HFFc6 (cell line): ENCODE results near the gene ZNF490. TPM values are rescaled to one million over a fixed set of nuclear protein-coding genes. Genes with fewer than 3 reads are reported as not detected.
"Not testable (repeated sequence)": the region's sequence is repeated elsewhere in the genome, so short reads cannot be mapped to it uniquely, and the experiment has no call there.

Experiments used
- DNase-seq: peaks from one replicate; pipeline ENCODE4 v3.0.0-alpha.2; 2018
- H3K27ac Mint-ChIP-seq: 2 replicates; pipeline ENCODE4 v1.8.0; 2020; ENCODE audit warnings: mild to moderate bottlenecking, mixed read lengths
- H3K27me3 Mint-ChIP-seq: 2 replicates; pipeline ENCODE4 v1.8.0; 2021; ENCODE audit warnings: mild to moderate bottlenecking, moderate library complexity, mixed read lengths; ENCODE audit not compliant: insufficient read depth
- H3K36me3 Mint-ChIP-seq: 2 replicates; pipeline ENCODE4 v1.8.0; 2021; ENCODE audit warnings: low read depth, mixed read lengths
- H3K4me1 Mint-ChIP-seq: 2 replicates; pipeline ENCODE4 v1.8.0; 2020; ENCODE audit warnings: low read depth, mixed read lengths
- H3K4me3 Mint-ChIP-seq: 2 replicates; pipeline ENCODE4 v1.8.0; 2020; ENCODE audit warnings: mild to moderate bottlenecking, moderate library complexity, mixed read lengths
- H3K9me3 Mint-ChIP-seq: 2 replicates; pipeline ENCODE4 v1.8.0; 2020; ENCODE audit warnings: mild to moderate bottlenecking, mixed read lengths
- CTCF ChIP-seq: fragments of 200-600 bp; sonication (generic); IDR thresholded peaks from 2 replicates; pipeline ENCODE4 v1.5.0; 2021; ENCODE audit warnings: antibody characterized with exemption, mild to moderate bottlenecking
- total RNA-seq, 6 experiments: library from RNA; stranded (reverse); fragmentation: NEBNext Ultra II Directional; extraction: Animal tissue kit (Norgen Biotek cat#: 25700); gene quantifications; 2 replicates in 1 of 6; 3 replicates in 5 of 6; pipeline ENCODE4 v1.2.3, GENCODE V29; 2021

ZNF490 gene
- total RNA-seq, 6 experiments from 2014 or later, result 5.4 to 9.2 (median 7.8) TPM

GRCh38 chr19:12649941-12650340, 39.3 kb upstream of the ZNF490 start:
- TF ChIP-seq CTCF, result no peak
- H3K4me1 Mint-ChIP-seq, result no peaks in the 10 kb centered on the region
- H3K4me3 Mint-ChIP-seq, result no peak overlapping the region
- no peaks in the 10 kb centered on the region for H3K27me3 Mint-ChIP-seq
- DNase-seq, result no peak
- no peak overlapping the region for H3K27ac Mint-ChIP-seq
- H3K36me3 Mint-ChIP-seq, result peaks cover 24% of the 10 kb centered on the region
- no peaks in the 10 kb centered on the region for H3K9me3 Mint-ChIP-seq

- Mint-ChIP-seq H3K4me3 (no peak overlapping the region), H3K36me3 (peaks cover 26% of the 10 kb centered on the region), H3K27ac (no peak overlapping the region), H3K4me1 (no peaks in the 10 kb centered on the region), H3K9me3 (no peaks in the 10 kb centered on the region), H3K27me3 (no peaks in the 10 kb centered on the region)
- no peak for DNase-seq
- TF ChIP-seq CTCF, result peak; percentile 33
Measured at GRCh38 chr19:12648088-12648487, 37.5 kb upstream of the ZNF490 start.

GRCh38 chr19:12647490-12648071, 37.0 kb upstream of the ZNF490 start:
- peaks cover 26% of the 10 kb centered on the region for H3K36me3 Mint-ChIP-seq
- no peak for DNase-seq
- H3K9me3 Mint-ChIP-seq, result no peaks in the 10 kb centered on the region; the same call in 1 of the 2 replicates
- no peak overlapping the region for H3K27ac Mint-ChIP-seq
- no peaks in the 10 kb centered on the region for H3K27me3 Mint-ChIP-seq
- H3K4me1 Mint-ChIP-seq, result no peaks in the 10 kb centered on the region
- H3K4me3 Mint-ChIP-seq, result no peak overlapping the region
- no peak for TF ChIP-seq CTCF

GRCh38 chr19:12647047-12647446, 36.4 kb upstream of the ZNF490 start:
- H3K4me1 Mint-ChIP-seq, result no peaks in the 10 kb centered on the region
- H3K36me3 Mint-ChIP-seq, result peaks cover 26% of the 10 kb centered on the region
- peaks cover 5% of the 10 kb centered on the region; the same call in 1 of the 2 replicates for H3K9me3 Mint-ChIP-seq

GRCh38 chr19:12646551-12646950, 35.9 kb upstream of the ZNF490 start:
- Mint-ChIP-seq H3K27ac (no peak overlapping the region), H3K4me1 (no peaks in the 10 kb centered on the region), H3K27me3 (no peaks in the 10 kb centered on the region), H3K36me3 (peaks cover 23% of the 10 kb centered on the region), H3K4me3 (no peak overlapping the region), H3K9me3 (peaks cover 5% of the 10 kb centered on the region; the same call in 1 of the 2 replicates)
- no peak for DNase-seq
- no peak for TF ChIP-seq CTCF

More at GRCh38 chr19:12647047-12647446, 36.4 kb upstream of the ZNF490 start:
- no peak for TF ChIP-seq CTCF
- no peak for DNase-seq
- no peak overlapping the region for H3K4me3 Mint-ChIP-seq
- no peak overlapping the region for H3K27ac Mint-ChIP-seq
- no peaks in the 10 kb centered on the region for H3K27me3 Mint-ChIP-seq

GRCh38 chr19:12643716-12644115, 33.1 kb upstream of the ZNF490 start:
- Mint-ChIP-seq H3K36me3 (peaks cover 18% of the 10 kb centered on the region), H3K9me3 (peaks cover 10% of the 10 kb centered on the region; the same call in 1 of the 2 replicates)
- not testable (repeated sequence) for H3K4me3 Mint-ChIP-seq, H3K27ac Mint-ChIP-seq, H3K27me3 Mint-ChIP-seq, H3K4me1 Mint-ChIP-seq, DNase-seq
